ENCODE measurements around the gene IER2.

IER2 gene

GRCh38 chr19:13150187-13150930 is at the start of gene IER2, which contains the start of gene STX10:
TSS of gene IER2 (plus strand) at chr19:13150411. CDS start at chr19:13153187, 2,776 bp downstream.
TSS of gene STX10 (minus strand) at chr19:13150375. CDS start at chr19:13150173, 202 bp downstream.
- H3K27me3 Mint-ChIP-seq, result no peaks in the 10 kb centered on the region
- H3K4me1 Mint-ChIP-seq, result peaks cover 23% of the 10 kb centered on the region

GRCh38 chr19:13100841-13101589 is 49.2 kb upstream of the IER2 start:
- no peaks in the 10 kb centered on the region for H3K9me3 Mint-ChIP-seq
- H3K36me3 Mint-ChIP-seq, result no peaks in the 10 kb centered on the region
- peaks cover 9% of the 10 kb centered on the region for H3K27me3 Mint-ChIP-seq
- H3K27ac Mint-ChIP-seq, result no peak overlapping the region
- peaks cover 51% of the 10 kb centered on the region for H3K4me1 Mint-ChIP-seq
- peak overlapping the region; percentile 44 for H3K4me3 Mint-ChIP-seq

More at GRCh38 chr19:13150187-13150930, at the start of gene IER2, which contains the start of gene STX10:
- Mint-ChIP-seq H3K9me3 (no peaks in the 10 kb centered on the region), H3K36me3 (peaks cover 8% of the 10 kb centered on the region), H3K4me3 (peak within 1 kb of the TSS; percentile 98), H3K27ac (peak within 1 kb of the TSS; percentile 92)

- Mint-ChIP-seq H3K27ac (peak overlapping the region; percentile 70), H3K9me3 (no peaks in the 10 kb centered on the region), H3K4me1 (peaks cover 49% of the 10 kb centered on the region), H3K4me3 (peak overlapping the region; percentile 71), H3K36me3 (no peaks in the 10 kb centered on the region), H3K27me3 (peaks cover 6% of the 10 kb centered on the region)
Measured at GRCh38 chr19:13101590-13102415, 48.4 kb upstream of the IER2 start.

GRCh38 chr19:13102416-13102665 is 47.9 kb upstream of the IER2 start:
- Mint-ChIP-seq H3K36me3 (no peaks in the 10 kb centered on the region), H3K27me3 (peaks cover 3% of the 10 kb centered on the region), H3K4me3 (peak overlapping the region; percentile 71), H3K4me1 (peaks cover 44% of the 10 kb centered on the region), H3K9me3 (no peaks in the 10 kb centered on the region), H3K27ac (no peak overlapping the region)

- H3K36me3 Mint-ChIP-seq, result no peaks in the 10 kb centered on the region
- H3K27ac Mint-ChIP-seq, result peak within 1 kb of the TSS; percentile 70
- H3K27me3 Mint-ChIP-seq, result peaks cover 3% of the 10 kb centered on the region
- H3K4me3 Mint-ChIP-seq, result peak within 1 kb of the TSS; percentile 83
- no peaks in the 10 kb centered on the region for H3K9me3 Mint-ChIP-seq
- peaks cover 44% of the 10 kb centered on the region for H3K4me1 Mint-ChIP-seq
Measured at GRCh38 chr19:13102666-13103580, 47.3 kb upstream of the IER2 start, which contains the start of gene LYL1. TSS of gene LYL1 (minus strand) at chr19:13102858. CDS start at chr19:13101171, 1,687 bp downstream.

GRCh38 chr19:13103581-13104359 is 46.4 kb upstream of the IER2 start:
- Mint-ChIP-seq H3K4me1 (peaks cover 38% of the 10 kb centered on the region), H3K27ac (no peak overlapping the region)

GRCh38 chr19:13104360-13104847 is 45.8 kb upstream of the IER2 start:
- Mint-ChIP-seq H3K9me3 (no peaks in the 10 kb centered on the region), H3K4me1 (peaks cover 34% of the 10 kb centered on the region), H3K27me3 (no peaks in the 10 kb centered on the region), H3K27ac (peak overlapping the region; percentile 91), H3K4me3 (peak overlapping the region; percentile 91), H3K36me3 (no peaks in the 10 kb centered on the region)

More at GRCh38 chr19:13103581-13104359, 46.4 kb upstream of the IER2 start:
- Mint-ChIP-seq H3K9me3 (no peaks in the 10 kb centered on the region), H3K36me3 (no peaks in the 10 kb centered on the region), H3K27me3 (no peaks in the 10 kb centered on the region), H3K4me3 (peak overlapping the region; percentile 91)

GRCh38 chr19:13104848-13105711 is 45.1 kb upstream of the IER2 start:
- Mint-ChIP-seq H3K4me1 (peaks cover 30% of the 10 kb centered on the region), H3K4me3 (peak overlapping the region; percentile 91), H3K27me3 (no peaks in the 10 kb centered on the region), H3K36me3 (no peaks in the 10 kb centered on the region), H3K9me3 (no peaks in the 10 kb centered on the region), H3K27ac (peak overlapping the region; percentile 91)

- Mint-ChIP-seq H3K4me1 (peaks cover 9% of the 10 kb centered on the region), H3K27ac (peak overlapping the region; percentile 30), H3K36me3 (peaks cover 5% of the 10 kb centered on the region), H3K9me3 (no peaks in the 10 kb centered on the region), H3K4me3 (no peak overlapping the region), H3K27me3 (no peaks in the 10 kb centered on the region)
Measured at GRCh38 chr19:13109361-13110098, 40.7 kb upstream of the IER2 start.

- H3K4me1 Mint-ChIP-seq, result peaks cover 4% of the 10 kb centered on the region
- H3K4me3 Mint-ChIP-seq, result no peak overlapping the region
- H3K36me3 Mint-ChIP-seq, result peaks cover 5% of the 10 kb centered on the region
- no peaks in the 10 kb centered on the region for H3K27me3 Mint-ChIP-seq
- H3K27ac Mint-ChIP-seq, result peak overlapping the region; percentile 30
- H3K9me3 Mint-ChIP-seq, result no peaks in the 10 kb centered on the region
Measured at GRCh38 chr19:13110099-13110610, 40.1 kb upstream of the IER2 start.

- Mint-ChIP-seq H3K36me3 (peaks cover 9% of the 10 kb centered on the region), H3K27me3 (no peaks in the 10 kb centered on the region), H3K4me3 (no peak overlapping the region), H3K4me1 (peaks cover 17% of the 10 kb centered on the region), H3K27ac (no peak overlapping the region), H3K9me3 (no peaks in the 10 kb centered on the region)
Measured at GRCh38 chr19:13112555-13112954, 37.7 kb upstream of the IER2 start.

GRCh38 chr19:13115936-13116281 is 34.3 kb upstream of the IER2 start:
- Mint-ChIP-seq H3K9me3 (no peaks in the 10 kb centered on the region), H3K27me3 (no peaks in the 10 kb centered on the region), H3K4me3 (peak overlapping the region; percentile 90), H3K27ac (peak overlapping the region; percentile 98), H3K4me1 (peaks cover 34% of the 10 kb centered on the region), H3K36me3 (peaks cover 9% of the 10 kb centered on the region)

Measured in activated naive CD4-positive, alpha-beta T cell treated with anti-CD3 and anti-CD28 coated beads, Interleukin-2, amount 50 U/mL, for 24 hours (primary cell).